IMR-90 (cell line): Measurements from ENCODE around the gene SLC6A11. TPM values are rescaled to one million over a fixed set of nuclear protein-coding genes. Genes with fewer than 3 reads are reported as not detected.

Source experiments
- ATAC-seq: fragments of 200-7000 bp; cut with Tn5 transposase; 2 replicates; pipeline ENCODE4 v1.9.1; 2020; ENCODE audit warnings: low read depth, mild to moderate bottlenecking, moderate library complexity
- BruUV-seq: library from RNA; stranded (reverse); fragments of 400-500 nt; replicated peaks from 2 replicates; lab custom pipeline; 2021; lab: Mats Ljungman, UMichigan
- CTCF ChIA-PET: fragments of 300-600 bp; formaldehyde crosslinking; extraction: SDS; loops from one replicate; lab custom pipeline; 2021; ENCODE audit warnings: antibody characterized with exemption; lab: Yijun Ruan, JAX
- POLR2A ChIA-PET: fragments of 300-600 bp; sonication (Branson Sonifier 250); formaldehyde crosslinking; loops from one replicate; lab custom pipeline; 2022; ENCODE audit warnings: antibody characterized with exemption; ENCODE audit not compliant: unreplicated experiment; lab: Charles Lee
- DNase-seq: peaks from one replicate; pipeline ENCODE4 v3.0.0; 2013
- H2AFZ ChIP-seq: replicated peaks from 2 replicates; pipeline ENCODE3; 2013; ENCODE audit warnings: low read length, mild to moderate bottlenecking; ENCODE audit not compliant: poor library complexity
- H2AK5ac ChIP-seq: 2 replicates; pipeline ENCODE4 v1.6.1; 2013; ENCODE audit warnings: low read depth, low read length, inconsistent platforms
- H2AK9ac ChIP-seq: replicated peaks from 2 replicates; pipeline ENCODE3; 2013; ENCODE audit warnings: mild to moderate bottlenecking, low read depth, low read length, moderate library complexity; ENCODE audit not compliant: poor library complexity
- H2BK120ac ChIP-seq: 2 replicates; pipeline ENCODE4 v1.6.1; 2013; ENCODE audit warnings: low read depth, low read length, inconsistent platforms
- H2BK15ac ChIP-seq: 3 replicates; pipeline ENCODE4 v1.6.1; 2013; ENCODE audit warnings: low read depth, low read length, inconsistent platforms
- H2BK20ac ChIP-seq: 2 replicates; pipeline ENCODE4 v1.6.1; 2013; ENCODE audit warnings: low read depth, mild to moderate bottlenecking, inconsistent platforms, low read length, moderate library complexity
- H2BK5ac ChIP-seq: 2 replicates; pipeline ENCODE4 v1.6.1; 2013; ENCODE audit warnings: mild to moderate bottlenecking, low read depth, low read length, inconsistent platforms; ENCODE audit not compliant: poor library complexity, severe bottlenecking
- H3K14ac ChIP-seq: replicated peaks from 2 replicates; pipeline ENCODE4 v1.6.1; 2013; ENCODE audit warnings: low read depth, low read length, inconsistent platforms
- H3K18ac ChIP-seq: 2 replicates; pipeline ENCODE4 v1.6.1; 2013; ENCODE audit warnings: low read depth, low read length, control low read depth
- H3K23ac ChIP-seq: 2 replicates; pipeline ENCODE4 v1.6.1; 2013; ENCODE audit warnings: low read depth, low read length, inconsistent platforms
- H3K27ac ChIP-seq: 2 replicates; pipeline ENCODE4 v1.5.1; 2013; ENCODE audit warnings: mild to moderate bottlenecking, control low read depth, low read length; ENCODE audit not compliant: insufficient read depth
- H3K27me3 ChIP-seq: 2 replicates; pipeline ENCODE4 v1.6.1; 2013; ENCODE audit warnings: low read length; ENCODE audit not compliant: control insufficient read depth, insufficient read depth
- H3K36me3 ChIP-seq: 2 replicates; pipeline ENCODE4 v1.6.1; 2013; ENCODE audit warnings: low read length, mixed read lengths; ENCODE audit not compliant: control insufficient read depth, insufficient read depth
- H3K4ac ChIP-seq: 2 replicates; pipeline ENCODE4 v1.6.1; 2013; ENCODE audit warnings: low read depth, low read length, inconsistent platforms
- H3K4me1 ChIP-seq: 2 replicates; pipeline ENCODE4 v1.6.1; 2013; ENCODE audit warnings: low read length, mixed read lengths; ENCODE audit not compliant: control insufficient read depth, insufficient read depth
- H3K4me2 ChIP-seq: 2 replicates; pipeline ENCODE4 v1.6.1; 2013; ENCODE audit warnings: low read depth, mild to moderate bottlenecking, control low read depth, low read length, moderate library complexity
- H3K4me3 ChIP-seq: 2 replicates; pipeline ENCODE4 v1.5.1; 2013; ENCODE audit warnings: low read depth, mild to moderate bottlenecking, control low read depth, low read length, moderate library complexity; ENCODE audit not compliant: insufficient read depth
- H3K56ac ChIP-seq: 2 replicates; pipeline ENCODE4 v1.6.1; 2013; ENCODE audit warnings: low read length, inconsistent platforms; ENCODE audit not compliant: insufficient read depth; ENCODE audit errors: extremely low read depth
- H3K79me1 ChIP-seq, 2 experiments: 2 replicates each; pipeline ENCODE4 v1.6.1; 2013; ENCODE audit warnings: low read length in 2 of 2, inconsistent platforms in 1 of 2, low read depth in 1 of 2
- H3K9ac ChIP-seq: 2 replicates; pipeline ENCODE4 v1.6.1; 2013; ENCODE audit warnings: low read depth, low read length, control low read depth
- H3K9me1 ChIP-seq: 2 replicates; pipeline ENCODE4 v1.6.1; 2013; ENCODE audit warnings: low read length, inconsistent platforms; ENCODE audit not compliant: insufficient read depth
- H3K9me3 ChIP-seq: 2 replicates; pipeline ENCODE4 v1.6.1; 2013; ENCODE audit warnings: low read length; ENCODE audit not compliant: control insufficient read depth, insufficient read depth
- H4K20me1 ChIP-seq: 2 replicates; pipeline ENCODE4 v1.6.1; 2013; ENCODE audit warnings: low read length, inconsistent platforms; ENCODE audit not compliant: insufficient read depth
- H4K5ac ChIP-seq: 2 replicates; pipeline ENCODE4 v1.6.1; 2013; ENCODE audit warnings: mild to moderate bottlenecking, low read depth, low read length, control low read depth
- H4K8ac ChIP-seq, 2 experiments: 2 replicates each; pipeline ENCODE4 v1.6.1; 2013; ENCODE audit warnings: low read depth in 2 of 2, low read length in 2 of 2, control low read depth in 1 of 2, inconsistent platforms in 1 of 2
- H4K91ac ChIP-seq: 2 replicates; pipeline ENCODE4 v1.6.1; 2013; ENCODE audit warnings: low read depth, low read length, inconsistent platforms; ENCODE audit not compliant: insufficient read depth
- CHD1 ChIP-seq: IDR thresholded peaks from 2 replicates; pipeline ENCODE4 v1.6.1; 2012; ENCODE audit warnings: low read depth, low read length, improper control_type of control experiment
- FOS ChIP-seq: fragments of 150-350 bp; IDR thresholded peaks from 2 replicates; pipeline ENCODE4 v1.6.1; 2016; ENCODE audit warnings: low read depth, low read length
- SMC3 ChIP-seq: fragments of 150-350 bp; IDR thresholded peaks from 2 replicates; pipeline ENCODE4 v1.6.1; 2016; ENCODE audit warnings: low read depth, mild to moderate bottlenecking, antibody characterized with exemption, low read length, moderate library complexity
- USF2 ChIP-seq: fragments of 150-350 bp; IDR thresholded peaks from 2 replicates; pipeline ENCODE4 v1.6.1; 2017; ENCODE audit warnings: mild to moderate bottlenecking, antibody characterized with exemption, low read length, low read depth
- WGBS, 2 experiments: methylation state at CpG; one replicate each; pipeline versions ENCODE4 v1.1.5 to v1.1.7; 2013; ENCODE audit warnings: missing lambda C conversion rate in 2 of 2; ENCODE audit not compliant: insufficient read length in 1 of 2; ENCODE audit errors: extremely low coverage in 2 of 2; 5-methylcytosine and 5-hydroxymethylcytosine counted together
- dilution Hi-C: fragments of 300-500 bp; cut with HindIII; formaldehyde crosslinking; loops from one replicate; pipeline ENCODE4 v1.14.3; 2018; ENCODE audit warnings: low sequenced_read_pairs; ENCODE audit not compliant: unreplicated experiment
- in situ Hi-C: fragments of 300-500 bp; cut with MboI; formaldehyde crosslinking; loops from 3 replicates; pipeline ENCODE4 v1.14.3; 2019; ENCODE audit warnings: low sequenced_read_pairs, inconsistent platforms, mixed read lengths
- intact Hi-C: fragments of 100-400 bp; cut with micrococcal nuclease; formaldehyde crosslinking; loops from 2 replicates; pipeline ENCODE4 v1.10.0; 2022
- polyA plus RNA-seq, 3 experiments: library from polyadenylated mRNA; depleted of rRNA; stranded (reverse); fragments of >200 nt; gene quantifications; 2 replicates each; pipeline ENCODE4 v1.2.3, GENCODE V29; 2012; ENCODE audit warnings: low replicate concordance in 1 of 3
- total RNA-seq: library from RNA; depleted of rRNA; stranded (reverse); fragments of >200 nt; gene quantifications from 2 replicates; pipeline ENCODE4 v1.2.3, GENCODE V29; 2012

Gene SLC6A11
- total and polyA plus RNA-seq, 2 of the 4 experiments (the other 2 are of a cell fraction): not detected

GRCh38 chr3:10960255-10960654 lies 144.2 kb downstream of the SLC6A11 start:
- Histone ChIP-seq H3K36me3 (no peaks in the 10 kb centered on the region), H3K23ac (no peak overlapping the region), H4K20me1 (0 out of 2 replicates have a peak, but pooled peaks cover 4% of the 10 kb centered on the region), H3K9me3 (no peaks in the 10 kb centered on the region), H2AK5ac (no peak overlapping the region), H2BK120ac (no peak overlapping the region), H2AK9ac (no peak overlapping the region), H3K27me3 (peaks cover 32% of the 10 kb centered on the region), H3K56ac (no peak overlapping the region), H2BK5ac (no peak overlapping the region), H3K27ac (no peak overlapping the region), H3K9me1 (no peaks in the 10 kb centered on the region), H3K4me1 (no peaks in the 10 kb centered on the region), H4K8ac (no peak overlapping the region), H3K9ac (no peak overlapping the region), H2BK15ac (no peak overlapping the region), H3K4me2 (no peak overlapping the region), H4K91ac (no peak overlapping the region), H3K4ac (no peak overlapping the region), H3K4me3 (no peak overlapping the region), H3K14ac (no peak overlapping the region), H2AFZ (no peak overlapping the region), H4K5ac (no peak overlapping the region), H2BK20ac (no peak overlapping the region), H3K18ac (no peak overlapping the region), H3K79me1 (no peaks in the 10 kb centered on the region)
- CTCF ChIA-PET: no interaction called here
- no peak for ATAC-seq
- dilution Hi-C loops (no loop called here), in situ Hi-C loops (no loop called here), intact Hi-C loops (no loop called here)
- TF ChIP-seq SMC3 (no peak), USF2 (no peak), FOS (no peak), CHD1 (no peak)
- DNase-seq: no peak
- 59% methylated on average over 4 of the region's 6 CpGs; no CpG with 5 or more reads in 1 of the 2 experiments for WGBS, 2 experiments
- BruUV-seq: no TSS peak
- POLR2A ChIA-PET: no interaction called here
